ENCODE results near the gene AMACR. TPM values are rescaled to one million over a fixed set of nuclear protein-coding genes. Genes with fewer than 3 reads are reported as not detected.

Gene AMACR
- total RNA-seq, 1 donor from 2014 or later: 6.3 TPM

DNA sequence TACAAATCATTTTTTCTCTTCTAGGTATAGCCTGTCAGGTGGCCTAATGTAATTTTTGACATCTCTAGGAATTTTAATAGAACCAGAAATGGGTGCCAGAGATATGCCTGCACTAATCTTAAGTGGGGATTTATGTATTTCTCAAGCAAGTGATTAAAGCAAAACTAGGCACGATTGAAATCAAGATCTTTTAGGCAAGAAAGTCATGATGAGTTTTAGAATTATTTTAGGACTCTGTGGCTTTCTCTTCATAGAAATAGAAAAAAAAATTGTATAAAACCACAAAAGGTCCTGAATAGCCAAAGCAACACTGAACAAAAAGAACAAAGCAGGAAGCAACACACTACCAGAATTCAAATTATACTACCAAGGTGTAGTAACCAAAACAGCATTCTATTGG lies 952 bp upstream of the AMACR start:
- DNase-seq (ENCODE audit: low read depth in 2 of 2): no peak

DNA sequence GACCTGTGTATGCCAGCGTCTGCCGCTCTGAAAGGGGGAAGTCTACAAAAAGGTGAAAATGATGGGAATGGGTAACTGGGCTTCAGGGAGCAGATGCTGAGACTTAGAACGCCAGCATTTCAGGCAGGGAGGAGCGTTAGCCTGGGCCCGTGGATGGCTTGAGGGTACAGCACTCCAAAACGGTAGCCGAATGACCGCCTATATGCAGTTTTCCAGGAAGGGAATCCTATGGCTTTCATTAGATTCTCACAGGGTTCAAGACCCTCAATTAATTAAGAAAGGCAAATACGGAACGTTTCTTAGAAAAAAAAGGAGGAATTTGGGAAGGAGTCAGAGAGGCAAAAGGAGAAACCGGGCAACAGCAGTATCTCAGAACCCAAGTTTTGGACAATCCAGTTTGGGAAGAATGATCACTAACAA lies 639 bp downstream of the AMACR start:
- peak; percentile 17 to 21 for DNase-seq (ENCODE audit: low read depth in 2 of 2)

DNA sequence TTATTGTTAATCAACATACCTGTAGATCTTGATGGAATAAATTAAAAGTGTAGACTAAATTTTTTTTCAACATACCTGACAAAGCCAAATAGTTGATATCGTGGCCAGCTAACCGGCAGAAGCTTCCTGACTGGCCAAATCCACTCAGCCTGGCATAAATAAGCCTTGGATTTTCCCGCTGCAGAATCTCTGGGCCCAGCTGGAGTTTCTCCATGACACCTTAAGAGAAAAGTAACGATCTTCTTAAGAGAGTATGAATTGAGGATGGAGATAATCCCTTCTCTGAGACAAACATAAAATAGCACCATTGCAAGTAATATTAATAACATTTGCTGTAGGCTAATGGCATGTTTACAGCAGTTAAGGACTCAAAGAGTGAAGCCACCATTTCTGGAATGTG lies 2.2 kb downstream of the AMACR start:
- no peak for DNase-seq (ENCODE audit: low read depth in 2 of 2)

DNA sequence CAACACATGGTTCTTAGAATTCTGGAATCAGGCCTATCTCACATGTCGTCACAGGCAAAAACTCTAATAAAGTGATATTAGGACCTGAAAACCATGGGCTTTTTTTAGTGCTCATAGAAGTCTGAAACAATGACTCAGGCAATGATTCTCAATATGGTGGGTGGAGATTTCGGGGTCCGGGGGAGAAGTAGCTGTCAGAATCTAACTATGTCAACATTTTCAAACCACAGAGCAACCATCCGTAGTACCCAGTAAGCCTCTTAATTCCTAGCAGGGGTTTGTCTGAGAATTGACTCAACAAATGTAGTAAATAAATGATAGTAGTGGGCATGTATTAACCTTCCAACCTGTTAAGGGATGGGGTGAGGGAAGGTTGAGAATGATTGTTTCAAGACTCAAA lies 2.6 kb downstream of the AMACR start:
- no peak for DNase-seq (ENCODE audit: low read depth in 2 of 2)

DNA sequence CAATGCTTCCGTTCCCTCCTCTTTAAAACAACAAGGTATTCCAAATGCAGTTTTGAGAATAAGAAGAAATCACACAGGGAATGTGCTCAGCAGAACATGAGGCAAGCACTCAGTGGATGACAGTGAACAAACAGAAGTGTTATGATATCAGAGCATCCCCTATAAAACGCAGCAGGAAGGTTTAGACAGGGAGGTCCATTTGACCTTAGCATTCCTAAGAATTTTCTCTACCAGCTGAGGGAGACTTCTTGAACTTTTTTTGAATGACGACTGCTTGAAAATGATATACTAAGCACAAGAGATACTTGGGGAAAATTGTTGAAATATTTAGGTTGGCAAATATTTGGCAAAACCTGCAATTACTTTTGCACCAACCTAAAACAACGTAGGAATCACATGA lies 3.9 kb downstream of the AMACR start:
- DNase-seq (ENCODE audit: low read depth in 2 of 2): no peak

DNA sequence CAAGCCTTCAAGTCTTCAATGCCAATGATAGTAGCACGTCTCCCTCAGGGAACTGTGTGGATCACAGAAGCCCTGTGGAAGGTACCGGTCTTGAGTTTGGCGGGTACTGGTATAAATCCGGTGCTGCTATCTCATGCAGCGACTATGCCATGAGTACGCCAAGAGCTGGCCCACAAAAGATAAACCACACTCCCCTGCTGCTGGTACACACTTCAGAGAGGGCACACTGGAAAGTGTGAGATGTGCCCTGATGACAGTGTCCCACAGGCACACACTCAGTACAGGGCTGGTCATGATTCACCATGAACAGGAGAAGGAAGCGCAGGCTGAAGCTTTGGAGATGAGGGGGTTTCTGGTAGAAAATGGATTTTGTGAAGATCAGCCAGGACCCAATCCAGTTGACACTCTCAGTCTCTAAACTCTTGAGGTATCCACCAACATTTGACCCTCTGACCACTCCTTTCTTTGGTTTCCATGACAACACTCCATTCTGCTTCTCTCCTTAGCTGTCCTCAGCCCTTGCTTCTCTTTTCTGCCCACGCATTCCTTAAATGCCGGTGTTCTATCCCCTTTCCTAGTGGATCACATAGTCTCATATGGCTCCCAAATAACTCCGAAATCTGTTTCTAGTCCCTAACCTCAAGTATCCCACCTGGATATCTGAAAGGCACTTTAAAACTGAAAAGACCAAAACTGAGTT lies 5.1 kb downstream of the AMACR start:
- no peak for DNase-seq (ENCODE audit: low read depth in 2 of 2)

DNA sequence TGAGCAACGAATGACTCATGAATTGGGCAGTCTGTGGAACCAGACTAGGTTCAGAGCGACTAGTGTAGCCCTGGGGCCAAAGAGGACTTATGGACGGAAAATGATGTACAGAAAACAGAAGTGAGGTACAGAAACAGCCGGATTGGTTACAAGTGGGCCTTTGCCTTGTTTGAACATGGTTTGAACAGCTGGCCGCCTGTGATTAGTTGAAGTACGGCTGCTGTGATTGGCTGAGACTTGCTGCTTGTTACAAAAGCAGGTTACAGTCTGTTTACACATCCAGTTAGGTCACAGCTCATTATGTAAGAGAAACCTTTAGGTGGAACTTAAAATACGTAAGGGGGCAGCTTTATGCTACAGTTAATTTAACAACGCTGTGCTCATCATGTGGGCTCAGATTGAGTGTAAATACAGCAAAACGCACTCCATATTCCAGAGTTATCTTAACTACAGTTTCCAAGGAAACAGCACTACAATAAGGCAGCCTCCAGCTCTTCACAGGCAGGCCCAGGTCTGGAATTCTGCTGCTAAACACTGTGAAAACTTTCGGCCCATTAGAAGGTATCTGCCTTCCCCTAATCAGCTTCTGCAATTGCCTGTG lies 6.5 kb downstream of the AMACR start:
- no peak for DNase-seq (ENCODE audit: low read depth in 2 of 2)

DNA sequence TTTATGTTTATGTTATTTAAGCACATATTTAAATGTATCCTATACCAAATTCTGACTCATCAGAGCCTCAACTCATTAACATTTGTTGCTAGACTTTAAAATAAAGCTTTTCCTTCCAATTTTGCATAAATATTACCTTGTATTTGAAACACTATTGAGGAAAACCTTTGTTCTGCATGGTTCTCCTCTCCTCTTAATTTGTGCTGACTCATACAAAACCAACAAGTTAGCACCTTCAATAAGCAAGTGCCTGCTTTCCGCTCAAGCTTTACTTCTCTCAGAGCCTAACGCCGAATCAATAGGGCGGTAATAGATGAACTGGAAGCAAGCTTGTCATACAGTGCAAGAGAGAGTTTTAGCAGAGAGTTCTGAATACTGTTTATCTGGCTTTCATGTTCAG lies 7.9 kb downstream of the AMACR start:
- no peak for DNase-seq (ENCODE audit: low read depth in 2 of 2)

DNA sequence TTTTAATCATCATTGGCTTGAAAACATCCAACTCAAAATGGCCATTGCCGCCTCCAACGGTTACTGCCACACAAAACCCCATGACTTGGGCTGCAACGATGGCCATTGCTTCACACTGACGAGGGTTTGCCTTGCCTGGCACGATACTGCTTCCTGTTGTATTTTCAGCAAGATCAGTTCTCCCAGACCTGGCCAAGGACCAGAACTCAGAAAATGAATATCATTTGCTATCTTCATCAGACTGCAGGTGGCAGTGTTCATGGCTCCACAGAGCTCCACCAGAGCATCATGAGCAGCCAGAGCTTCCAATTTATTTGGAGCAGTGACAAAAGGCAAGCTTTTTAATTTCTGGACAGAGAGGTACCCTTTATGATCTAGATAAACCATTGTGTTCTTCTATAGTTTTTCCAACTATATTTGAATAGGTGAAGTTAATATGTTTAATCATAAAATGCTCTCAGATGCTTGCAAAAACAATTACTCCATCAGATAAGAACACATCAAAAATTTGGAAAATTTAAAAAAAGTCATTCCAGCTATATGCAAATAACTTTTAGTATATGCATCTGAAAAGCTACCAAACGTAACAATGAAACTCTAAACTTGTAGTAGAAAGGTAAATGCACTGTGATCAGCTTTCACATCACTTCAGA lies 10.4 kb downstream of the AMACR start:
- DNase-seq (ENCODE audit: low read depth in 2 of 2): peak; percentile 82 to 87

DNA sequence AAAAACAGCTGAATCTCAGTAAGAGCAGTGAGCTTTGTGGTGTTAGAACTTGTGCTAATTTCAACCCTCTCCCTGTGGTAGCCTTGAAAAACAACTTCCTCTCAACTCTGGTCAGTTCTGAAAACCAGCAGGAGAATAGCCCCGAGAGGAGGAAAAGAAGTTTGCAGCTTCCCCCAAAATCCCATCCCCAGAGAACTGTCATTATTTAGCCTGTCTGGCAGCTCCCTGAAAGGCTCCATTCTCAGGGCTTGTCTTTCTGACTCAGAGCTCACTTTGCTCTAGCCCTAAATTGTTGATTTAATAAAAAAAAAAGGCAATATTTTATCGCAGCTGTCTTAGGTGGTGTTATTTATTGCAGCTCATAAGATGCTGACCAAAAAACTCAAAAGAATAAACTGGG lies 12.0 kb downstream of the AMACR start:
- DNase-seq (ENCODE audit: low read depth in 2 of 2): no peak

DNA sequence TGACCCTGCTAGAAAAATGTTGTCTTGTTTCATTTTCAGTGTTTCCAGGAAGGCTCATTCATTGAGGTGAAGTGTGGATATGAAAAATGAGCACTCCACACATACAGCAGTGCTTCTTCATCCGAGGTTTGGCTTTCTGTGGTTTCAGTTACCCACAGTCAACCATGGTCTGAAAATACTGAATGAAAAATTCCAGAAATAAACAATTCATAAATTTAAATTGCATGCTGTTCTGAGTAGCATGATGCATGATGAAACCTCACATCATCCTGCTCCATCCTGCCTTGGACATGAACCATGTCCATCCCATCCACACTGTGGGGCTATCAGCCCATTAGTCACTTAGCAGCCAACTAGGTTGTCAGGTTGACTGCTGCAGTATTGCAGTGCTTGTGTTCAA lies 13.0 kb downstream of the AMACR start:
- DNase-seq (ENCODE audit: low read depth in 2 of 2): no peak

DNA sequence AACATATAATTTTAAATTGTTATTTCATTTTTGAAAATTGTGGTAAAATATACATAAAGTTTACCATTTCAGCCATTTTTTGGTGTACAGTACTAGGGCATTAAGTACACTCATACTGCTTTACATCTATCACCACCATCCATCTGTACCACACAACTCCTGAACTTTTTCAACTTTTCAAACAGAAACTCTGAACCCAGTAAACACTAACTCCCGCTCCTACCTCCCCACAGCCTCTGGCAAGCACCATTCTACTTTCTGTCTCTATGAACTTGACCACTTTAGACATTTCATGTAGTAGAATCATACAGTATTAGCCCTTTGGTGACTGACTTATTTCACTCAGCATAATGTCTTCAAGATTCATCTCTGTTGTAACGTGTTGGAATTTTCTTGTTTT lies 15.0 kb downstream of the AMACR start:
- no peak for DNase-seq (ENCODE audit: low read depth in 2 of 2)

DNA sequence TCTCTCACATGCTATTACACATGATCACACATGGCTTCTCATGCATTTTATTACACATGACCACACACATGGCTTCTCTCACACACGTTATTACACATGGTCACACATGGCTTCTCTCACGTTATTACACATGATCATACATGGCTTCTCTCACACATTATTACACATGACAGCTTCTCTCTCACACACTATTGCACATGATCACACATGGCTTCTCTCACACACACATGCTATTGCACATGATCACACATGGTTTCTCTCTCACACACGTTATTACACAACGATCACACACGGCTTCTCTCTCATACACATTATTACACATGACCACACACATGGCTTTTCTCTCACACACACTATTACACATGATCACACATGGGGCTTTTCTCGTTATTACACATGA lies 22.4 kb downstream of the AMACR start:
- DNase-seq (ENCODE audit: low read depth in 2 of 2): no peak

DNA sequence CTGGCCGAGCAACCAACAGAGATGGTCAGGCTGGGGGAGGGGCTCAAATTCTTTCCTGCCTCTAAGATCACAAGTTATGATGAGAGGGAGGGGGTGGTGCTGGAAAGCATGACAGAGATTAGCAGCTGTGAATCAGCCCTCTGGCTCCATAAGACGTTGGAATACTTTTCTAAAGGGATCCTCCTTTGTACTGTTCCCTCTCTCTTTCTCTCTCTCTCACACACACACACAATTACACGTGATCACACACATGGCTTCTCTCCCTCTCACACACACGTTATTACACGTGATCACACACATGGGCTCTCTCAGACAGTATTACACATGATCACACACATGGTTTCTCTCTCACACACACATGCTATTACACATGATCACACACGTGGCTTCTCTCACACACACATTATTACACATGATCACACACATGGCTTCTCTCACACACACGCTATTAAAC lies 23.2 kb downstream of the AMACR start, which contains the start of gene SLC45A2:
Gene SLC45A2 (minus strand): TSS at position 23 of the 454 bp plus-strand sequence. CDS start 110 bp downstream, outside the sequence.
- no peak for DNase-seq (ENCODE audit: low read depth in 2 of 2)

DNA sequence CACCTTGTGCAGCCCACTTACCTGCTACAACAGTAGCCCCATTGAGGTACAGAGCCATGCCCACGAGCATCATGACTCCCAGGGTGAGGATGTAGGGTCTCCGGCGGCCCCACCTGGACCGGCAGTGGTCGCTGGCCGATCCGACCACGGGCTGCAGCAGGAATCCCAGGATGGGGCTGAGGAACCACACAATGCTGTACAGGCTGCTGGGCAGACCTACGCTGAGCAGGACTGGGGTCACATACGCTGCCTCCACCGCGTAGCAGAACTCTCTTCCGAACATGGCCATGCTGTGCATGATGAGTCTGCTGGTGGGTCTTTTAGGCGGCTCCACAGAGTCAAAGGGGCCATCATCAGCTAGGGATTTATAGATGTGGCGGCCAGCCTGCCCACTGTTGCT lies 23.7 kb downstream of the AMACR start:
- no peak for DNase-seq (ENCODE audit: low read depth in 2 of 2)

DNA sequence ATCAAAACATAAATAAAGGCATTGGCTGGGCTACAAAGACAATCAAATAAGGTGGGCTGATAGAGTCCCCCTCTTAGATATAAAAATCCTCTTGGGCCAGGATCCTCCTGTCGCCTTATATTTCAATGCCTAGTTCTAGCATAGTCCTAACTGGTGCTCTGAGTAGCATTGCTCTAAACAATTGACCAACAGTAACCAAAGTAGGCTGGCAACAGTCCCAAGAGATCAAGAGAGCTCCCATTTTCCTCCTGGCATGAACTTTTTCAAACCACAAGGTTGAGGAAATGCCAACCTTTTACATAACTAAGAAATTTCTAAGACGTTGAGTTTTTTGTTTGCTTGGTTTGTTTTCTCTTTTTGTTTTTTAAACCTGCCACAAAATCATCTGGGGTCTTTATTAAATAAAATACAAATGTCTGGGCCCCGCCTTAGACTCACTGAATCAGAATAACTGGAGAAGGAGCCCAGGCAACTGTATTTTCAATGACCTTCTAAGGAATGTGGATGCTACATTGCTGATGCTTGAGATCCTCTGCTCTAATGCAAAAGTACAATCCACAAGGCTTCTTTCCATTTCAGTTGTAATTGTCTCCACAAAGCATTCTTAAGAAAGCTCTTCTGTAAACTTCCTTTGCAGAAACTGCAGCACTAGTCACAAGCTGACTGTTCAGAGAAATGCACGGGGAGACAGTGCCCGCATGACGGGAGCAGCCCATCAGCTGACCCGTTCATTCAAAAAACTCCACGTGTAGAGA lies 26.3 kb downstream of the AMACR start:
- no peak for DNase-seq (ENCODE audit: low read depth in 2 of 2)

DNA sequence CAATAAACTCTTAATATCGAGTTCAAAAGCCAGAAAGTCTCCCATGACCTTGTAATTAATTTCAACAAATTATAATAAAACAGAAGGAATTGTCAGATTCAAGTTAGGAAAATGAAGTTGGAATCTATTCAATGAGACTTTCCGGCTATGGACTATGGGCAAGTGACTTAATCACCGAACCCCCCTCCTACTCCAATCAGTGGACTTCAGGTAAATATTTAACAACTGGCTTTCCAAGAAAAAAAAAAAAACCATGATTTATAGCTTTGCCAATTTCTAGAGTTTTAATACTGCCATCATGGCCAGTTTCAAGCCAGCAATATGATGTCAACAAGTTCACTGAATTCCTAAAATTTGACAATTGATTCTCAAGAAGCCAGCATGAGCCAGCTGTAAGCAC lies 27.8 kb downstream of the AMACR start:
- DNase-seq (ENCODE audit: low read depth in 2 of 2): no peak

DNA sequence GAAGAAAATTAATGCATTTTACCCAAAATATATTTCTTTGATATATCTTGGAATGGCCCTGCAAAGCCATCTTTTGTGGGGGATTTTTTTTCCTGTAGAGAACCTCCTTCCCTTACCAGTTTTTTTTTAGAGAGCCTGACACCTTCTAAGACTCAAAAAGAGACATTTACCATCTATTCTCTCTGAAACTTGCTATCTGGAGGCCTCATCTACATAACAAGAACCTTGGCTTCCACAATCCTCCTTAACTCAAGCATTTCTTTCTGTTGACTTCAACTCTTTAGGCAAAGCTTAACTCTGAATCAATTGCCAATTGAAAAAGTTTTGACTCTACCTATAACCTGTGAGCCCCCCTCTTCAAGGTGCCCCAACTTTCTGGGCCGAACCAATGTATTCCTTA lies 29.5 kb downstream of the AMACR start:
- DNase-seq (ENCODE audit: low read depth in 2 of 2): no peak

DNA sequence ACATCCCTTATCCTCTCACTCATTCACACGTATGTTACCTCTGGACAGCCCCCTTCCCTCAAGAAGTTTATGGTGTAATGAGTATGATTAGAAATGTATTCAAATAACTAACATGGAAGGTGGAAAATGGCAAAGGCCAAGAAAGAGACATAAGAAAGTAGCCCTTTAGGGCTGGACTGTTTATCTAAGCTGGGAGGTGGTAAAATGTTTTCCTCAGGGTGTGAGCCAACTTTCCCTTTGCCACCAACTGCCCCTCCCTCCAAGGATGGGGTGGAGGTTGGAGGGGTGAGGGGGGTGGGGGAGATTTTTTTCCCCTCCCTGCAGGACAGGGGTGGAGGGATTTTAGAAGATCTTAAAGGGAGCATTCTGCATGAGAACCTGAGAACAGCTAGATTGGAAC lies 31.5 kb downstream of the AMACR start:
- no peak for DNase-seq (ENCODE audit: low read depth in 2 of 2)

DNA sequence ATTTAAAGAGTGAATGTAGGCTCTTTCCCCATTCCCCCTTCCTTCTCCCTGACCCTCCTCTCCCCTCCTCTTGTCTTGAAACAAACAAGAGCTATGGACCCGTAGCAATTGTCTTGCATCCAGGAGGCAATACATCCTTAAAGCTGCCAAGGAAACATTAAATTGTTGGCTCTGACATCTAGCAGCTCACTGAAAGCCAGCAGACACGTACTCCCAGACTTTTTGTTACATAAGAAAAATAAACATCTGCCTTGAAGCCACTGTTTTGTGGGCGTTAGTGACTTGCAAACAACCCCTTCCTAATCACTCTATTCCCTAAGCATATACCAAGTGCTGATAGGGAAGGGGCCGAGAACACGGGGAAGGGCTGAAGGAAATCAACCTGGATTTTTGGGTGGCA lies 32.0 kb downstream of the AMACR start:
- no peak for DNase-seq (ENCODE audit: low read depth in 2 of 2)

DNA sequence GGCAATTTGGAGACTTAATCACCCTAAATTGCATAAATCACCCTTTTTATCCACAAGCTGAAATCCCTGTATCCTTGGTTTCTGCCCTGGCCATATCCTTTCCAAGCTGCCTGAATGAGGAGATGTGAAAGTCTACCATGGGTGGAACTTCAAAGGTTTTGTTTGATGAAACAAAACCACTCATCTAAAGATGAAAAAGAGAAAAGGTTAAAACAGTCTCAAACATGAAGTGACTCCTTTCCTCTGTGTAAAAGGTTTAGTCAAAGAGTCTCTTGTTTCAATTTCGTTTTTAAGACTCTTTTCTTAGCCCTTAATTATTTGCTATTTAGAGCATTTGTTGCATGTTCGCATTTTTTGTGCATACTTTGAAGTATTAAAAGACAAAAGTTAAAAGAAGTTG lies 34.6 kb downstream of the AMACR start:
- no peak for DNase-seq (ENCODE audit: low read depth in 2 of 2)

Measured in lung microvascular endothelial cell (primary cell).